ENCODE results near the gene HEXA. TPM values are rescaled to one million over a fixed set of nuclear protein-coding genes. Genes with fewer than 3 reads are reported as not detected.
A peak's percentile ranks its signal among the peaks of the same experiment; 100 is the strongest.

The HEXA gene
- total and polyA plus RNA-seq, 2 donors (not counting 1 experiment from before 2014, with no cell fraction given) = 80.3 to 183 TPM

- Histone ChIP-seq H3K4me1 (ENCODE audit: control insufficient read depth, extremely low read depth, insufficient read depth, low read length) (peaks cover 2% of the 10 kb centered on the region), H3K27me3 (ENCODE audit: control insufficient read depth, insufficient read depth, low read length) (peaks cover 13% of the 10 kb centered on the region), H3K4me2 (ENCODE audit: extremely low read depth, insufficient read depth, low read length) (no peak overlapping the region), H3K9me3 (ENCODE audit: control insufficient read depth, insufficient read depth, low read depth, low read length) (no peaks in the 10 kb centered on the region), H4K20me1 (ENCODE audit: control insufficient read depth, extremely low read depth, insufficient read depth, low read length) (no peaks in the 10 kb centered on the region), H3K36me3 (ENCODE audit: control insufficient read depth, insufficient read depth, low read length) (no peaks in the 10 kb centered on the region), H2AFZ (ENCODE audit: low read length) (no peak overlapping the region), H3K9ac (ENCODE audit: insufficient read depth, low read length) (no peak overlapping the region), H3K27ac (ENCODE audit: insufficient read depth, low read length) (no peak overlapping the region), H3K4me3 (replicated peaks in 1 of 4; ENCODE audit: control extremely low read depth in 1 of 4, insufficient read depth in 1 of 4, low read depth in 3 of 4, low read length in 4 of 4) (no peak overlapping the region), H3K79me2 (ENCODE audit: control insufficient read depth, insufficient read depth, low read length) (no peaks in the 10 kb centered on the region)
- no peak for TF ChIP-seq CTCF (conservative IDR thresholded peaks at IDR 0.05 in 1 of 2, IDR thresholded peaks at IDR 0.05 in 1 of 2; ENCODE audit: low read depth in 1 of 2, low read length in 2 of 2)
- TF ChIP-seq EZH2 (IDR thresholded peaks at IDR 0.05; ENCODE audit: low read length, missing control alignments) = no peak
- peak in 1 of 2 donors; percentile 21 for DNase-seq (ENCODE audit: low read depth in 2 of 2)
Observed at GRCh38 chr15:72315706-72316370, 60.0 kb downstream of the HEXA start.

GRCh38 chr15:72313881-72314280 is 61.9 kb downstream of the HEXA start:
- H3K4me2 ChIP-seq (ENCODE audit: extremely low read depth, insufficient read depth, low read length) = no peak overlapping the region
- H3K4me1 ChIP-seq (ENCODE audit: control insufficient read depth, extremely low read depth, insufficient read depth, low read length) = no peaks in the 10 kb centered on the region
- H2AFZ ChIP-seq (ENCODE audit: low read length) = no peak overlapping the region
- peaks cover 9% of the 10 kb centered on the region for H3K27me3 ChIP-seq (ENCODE audit: control insufficient read depth, insufficient read depth, low read length)
- no peaks in the 10 kb centered on the region for H4K20me1 ChIP-seq (ENCODE audit: control insufficient read depth, extremely low read depth, insufficient read depth, low read length)
- no peak for DNase-seq (ENCODE audit: low read depth in 2 of 2)
- H3K4me3 ChIP-seq (replicated peaks in 1 of 4; ENCODE audit: control extremely low read depth in 1 of 4, insufficient read depth in 1 of 4, low read depth in 3 of 4, low read length in 4 of 4) = no peak overlapping the region
- H3K79me2 ChIP-seq (ENCODE audit: control insufficient read depth, insufficient read depth, low read length) = no peaks in the 10 kb centered on the region
- no peak overlapping the region for H3K9ac ChIP-seq (ENCODE audit: insufficient read depth, low read length)
- H3K27ac ChIP-seq (ENCODE audit: insufficient read depth, low read length) = no peak overlapping the region
- H3K9me3 ChIP-seq (ENCODE audit: control insufficient read depth, insufficient read depth, low read depth, low read length) = no peaks in the 10 kb centered on the region
- TF ChIP-seq CTCF (conservative IDR thresholded peaks at IDR 0.05 in 1 of 2, IDR thresholded peaks at IDR 0.05 in 1 of 2; ENCODE audit: low read depth in 1 of 2, low read length in 2 of 2) (no peak), EZH2 (IDR thresholded peaks at IDR 0.05; ENCODE audit: low read length, missing control alignments) (no peak)
- no peaks in the 10 kb centered on the region for H3K36me3 ChIP-seq (ENCODE audit: control insufficient read depth, insufficient read depth, low read length)

- Histone ChIP-seq H3K9me3 (ENCODE audit: control insufficient read depth, insufficient read depth, low read depth, low read length) (no peaks in the 10 kb centered on the region), H3K36me3 (ENCODE audit: control insufficient read depth, insufficient read depth, low read length) (no peaks in the 10 kb centered on the region), H3K4me2 (ENCODE audit: extremely low read depth, insufficient read depth, low read length) (no peak overlapping the region), H3K9ac (ENCODE audit: insufficient read depth, low read length) (no peak overlapping the region), H3K4me1 (ENCODE audit: control insufficient read depth, extremely low read depth, insufficient read depth, low read length) (no peaks in the 10 kb centered on the region), H2AFZ (ENCODE audit: low read length) (no peak overlapping the region), H3K27me3 (ENCODE audit: control insufficient read depth, insufficient read depth, low read length) (peaks cover 9% of the 10 kb centered on the region), H4K20me1 (ENCODE audit: control insufficient read depth, extremely low read depth, insufficient read depth, low read length) (no peaks in the 10 kb centered on the region), H3K4me3 (replicated peaks in 1 of 4; ENCODE audit: control extremely low read depth in 1 of 4, insufficient read depth in 1 of 4, low read depth in 3 of 4, low read length in 4 of 4) (no peak overlapping the region), H3K79me2 (ENCODE audit: control insufficient read depth, insufficient read depth, low read length) (no peaks in the 10 kb centered on the region), H3K27ac (ENCODE audit: insufficient read depth, low read length) (no peak overlapping the region)
- TF ChIP-seq EZH2 (IDR thresholded peaks at IDR 0.05; ENCODE audit: low read length, missing control alignments) (no peak), CTCF (conservative IDR thresholded peaks at IDR 0.05 in 1 of 2, IDR thresholded peaks at IDR 0.05 in 1 of 2; ENCODE audit: low read depth in 1 of 2, low read length in 2 of 2) (no peak)
- no peak for DNase-seq (ENCODE audit: low read depth in 2 of 2)
Observed at GRCh38 chr15:72313448-72313840, 62.4 kb downstream of the HEXA start.
